GM19463 (cell line): ENCODE results near the gene CALCR.
A peak's percentile ranks its signal among the peaks of the same experiment; 100 is the strongest.

Experiments used
- ATAC-seq: cut with Tn5 transposase; IDR thresholded peaks from one replicate; pipeline ENCODE4 v1.9.1; 2021; ENCODE audit warnings: mild to moderate bottlenecking, moderate library complexity; ENCODE audit not compliant: unreplicated experiment

Gene CALCR

DNA sequence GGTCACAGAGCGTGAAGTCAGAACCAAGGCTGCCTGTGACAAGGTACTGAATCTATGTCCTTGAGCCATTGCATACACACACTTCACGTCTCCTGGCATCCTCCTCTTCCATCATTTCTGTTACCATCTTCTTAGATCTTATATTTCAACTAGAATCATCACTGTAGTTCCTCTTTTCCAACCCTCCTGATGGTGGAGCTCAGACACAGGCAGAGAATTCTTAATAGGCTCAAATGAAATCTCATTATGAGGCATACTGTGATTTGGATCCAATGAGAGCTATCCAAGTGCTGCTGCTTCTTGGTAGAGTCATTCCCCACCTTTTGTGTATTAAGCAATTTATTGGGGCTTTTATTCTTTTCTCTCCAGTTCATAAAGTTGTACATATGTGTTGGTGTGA, 113.2 kb downstream of the CALCR start:
- ATAC-seq, result no peak

DNA sequence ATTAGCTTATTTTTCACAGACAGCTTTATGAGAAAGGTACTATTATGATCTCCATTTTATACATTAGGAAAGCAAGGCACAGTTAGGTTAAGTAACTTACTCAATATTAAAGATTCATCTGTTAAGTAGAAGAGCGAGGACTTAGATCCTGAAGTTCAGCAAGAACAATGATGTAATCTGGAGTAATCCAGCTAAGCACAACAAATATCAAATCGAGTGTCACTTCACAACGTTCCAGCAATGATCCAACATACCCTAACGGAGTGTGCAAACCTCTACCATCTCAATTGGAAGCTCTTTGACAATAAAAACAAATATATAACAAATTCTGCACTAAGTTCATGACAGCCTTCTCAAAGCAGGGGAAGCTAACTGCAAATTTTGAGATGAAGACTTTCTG, 121.3 kb downstream of the CALCR start:
- no peak for ATAC-seq

DNA sequence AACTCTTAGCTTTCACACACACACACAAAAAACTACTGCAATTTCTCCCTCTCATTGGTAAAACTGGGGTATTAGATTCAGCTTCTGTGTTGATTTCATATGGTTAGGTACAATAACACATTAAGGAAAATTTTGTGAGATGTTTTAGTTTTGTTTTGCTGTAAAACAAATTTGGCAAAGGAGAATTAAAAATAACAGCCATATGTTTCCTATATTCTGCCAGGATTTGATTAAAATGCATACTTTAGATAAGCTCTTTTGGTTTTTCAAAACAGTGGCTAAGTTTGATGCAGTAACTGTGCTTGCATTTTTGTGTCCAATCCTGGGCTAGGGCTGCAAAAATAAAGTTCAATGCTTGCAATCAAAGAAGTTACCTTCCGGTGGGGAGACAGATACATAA, 126.3 kb downstream of the CALCR start:
- ATAC-seq, result no peak

DNA sequence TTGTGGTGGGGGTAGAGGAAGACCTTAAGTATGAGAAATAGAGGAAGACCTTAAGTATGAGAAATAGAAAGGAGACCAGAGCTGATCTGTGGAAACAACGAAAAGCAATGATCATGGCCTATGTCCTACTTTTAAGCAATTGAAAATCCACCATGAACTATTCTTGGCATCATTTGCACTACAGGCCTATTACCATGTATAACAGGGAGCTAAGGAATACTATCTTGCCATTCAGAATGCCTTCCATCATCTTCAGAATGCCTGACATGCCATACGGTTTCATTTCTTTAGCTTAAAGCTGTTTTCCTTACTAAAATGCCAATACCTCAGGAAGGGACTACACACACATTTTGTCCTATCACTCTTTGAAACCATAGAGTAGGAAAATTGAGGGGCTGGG, 127.0 kb downstream of the CALCR start:
- ATAC-seq, result no peak

DNA sequence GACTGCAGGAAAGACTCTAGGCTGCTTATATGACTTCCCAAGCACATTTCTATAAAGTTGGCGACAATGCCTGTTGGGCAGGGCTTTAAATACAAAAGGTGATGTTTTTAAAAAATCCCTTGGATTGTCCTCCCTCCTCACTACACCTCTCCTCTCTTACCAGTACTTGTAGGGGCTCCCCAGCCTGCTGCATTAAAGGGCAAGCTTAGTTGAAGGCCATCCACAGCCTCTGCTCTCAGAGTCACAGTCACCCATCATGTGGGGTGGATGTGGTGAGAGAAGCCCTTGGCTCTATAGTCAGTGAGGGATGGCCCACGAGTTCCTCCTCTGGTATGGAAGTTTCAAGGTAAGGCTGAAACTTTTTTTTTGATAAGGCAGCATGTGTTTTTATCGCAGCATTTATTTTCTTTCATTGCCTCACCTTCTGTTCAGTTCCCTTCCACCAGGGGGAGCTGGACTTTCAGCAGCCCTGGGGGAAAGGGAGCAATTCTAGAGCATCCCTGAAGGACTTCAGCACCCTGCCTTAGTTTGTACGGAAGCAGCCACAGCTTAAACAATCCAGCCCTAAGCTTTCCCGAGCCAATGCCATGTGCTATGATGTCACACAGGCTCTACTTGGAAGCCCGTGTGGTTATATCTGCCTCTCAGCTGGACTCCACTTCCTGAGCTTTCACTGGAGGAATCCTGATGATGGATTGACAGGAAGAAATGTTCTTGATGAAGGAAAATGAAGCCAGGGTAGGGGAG, 131.9 kb downstream of the CALCR start:
- ATAC-seq, result peak; percentile 85

DNA sequence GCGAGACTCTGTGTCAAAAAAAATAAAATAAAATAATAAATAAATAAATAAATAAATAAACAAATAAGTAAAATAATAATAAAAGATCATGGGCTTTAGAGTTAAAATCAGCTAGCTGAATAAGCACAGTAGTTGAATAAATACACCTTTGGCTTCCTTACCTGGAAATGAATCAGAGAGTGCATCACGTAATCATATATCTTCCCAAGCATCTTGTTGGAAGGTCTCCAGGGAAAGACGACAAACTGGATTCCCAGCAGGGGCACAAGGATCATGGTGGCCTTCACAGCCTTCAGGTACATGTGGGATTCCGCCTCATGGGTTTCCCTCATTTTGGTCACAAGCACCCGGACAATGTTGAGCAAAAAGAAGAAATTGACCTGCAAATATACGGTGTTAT, 138.7 kb downstream of the CALCR start:
- ATAC-seq, result no peak

DNA sequence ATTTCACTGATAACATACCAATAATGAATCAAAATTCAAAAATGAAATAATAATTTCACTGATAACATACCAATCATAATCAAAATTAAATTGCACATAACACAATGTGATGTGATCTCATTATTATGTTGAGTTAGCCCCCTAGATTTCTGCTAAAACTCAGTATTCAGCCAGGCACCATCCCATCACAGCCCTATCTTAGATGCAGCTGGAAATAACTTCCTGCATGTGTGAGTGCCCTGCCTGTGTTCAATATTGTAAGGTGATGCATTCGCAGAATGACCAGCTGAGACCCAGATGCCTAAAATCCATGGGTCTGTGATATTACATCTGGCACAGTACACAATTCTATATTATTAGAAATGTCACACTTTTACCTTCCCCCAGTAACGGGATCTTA, 142.4 kb downstream of the CALCR start:
- no peak for ATAC-seq

DNA sequence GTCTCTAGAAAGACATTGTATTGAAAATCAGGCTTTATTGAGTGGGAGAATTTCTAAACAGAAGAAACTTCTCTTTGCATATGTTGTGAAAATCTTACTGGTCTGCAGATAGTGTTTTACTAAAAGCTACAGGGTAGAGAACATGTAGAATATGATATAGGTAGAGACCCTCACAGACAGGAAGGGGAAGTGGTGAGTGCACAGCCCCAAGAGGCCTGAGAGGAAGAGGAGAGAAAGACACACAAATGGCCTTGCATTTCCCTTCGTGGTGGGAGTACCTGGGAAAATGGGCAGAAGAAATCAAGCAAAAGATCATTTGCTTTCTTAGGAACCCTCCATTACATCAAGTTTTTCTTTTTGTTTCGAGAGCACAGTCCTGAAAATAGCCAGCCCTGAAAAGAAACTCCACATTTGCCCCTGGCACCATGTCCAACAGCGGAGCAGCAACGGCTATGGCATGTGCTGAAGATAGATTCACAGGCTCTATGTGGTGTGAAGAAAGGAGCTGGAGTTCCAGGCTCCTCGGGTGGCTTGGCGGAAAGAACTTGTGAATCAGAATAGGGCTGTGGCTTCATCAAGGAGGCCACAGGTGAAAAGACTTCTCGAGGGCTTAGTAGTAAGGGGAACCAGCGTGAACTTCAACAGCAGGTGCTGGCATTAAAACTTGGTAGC, 143.5 kb downstream of the CALCR start:
- no peak for ATAC-seq

DNA sequence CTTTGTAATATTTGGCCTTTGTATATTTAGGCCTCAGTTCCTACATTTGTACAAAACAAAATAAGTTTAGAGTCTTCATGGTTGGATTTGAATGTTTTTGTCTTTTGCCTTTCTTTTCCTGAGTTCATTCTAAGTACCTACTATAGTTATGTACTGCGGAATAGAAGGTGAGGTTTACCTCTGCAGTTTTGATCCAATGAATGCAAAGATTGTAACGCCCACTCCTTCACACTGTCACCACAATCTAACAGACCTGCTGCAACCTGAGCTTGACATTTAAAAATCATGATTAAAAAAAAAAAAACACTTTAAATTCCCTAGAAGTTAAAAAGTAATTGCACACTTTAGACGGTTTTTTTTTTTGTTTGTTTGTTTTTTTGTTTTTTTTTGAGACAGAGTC, 145.0 kb downstream of the CALCR start:
- no peak for ATAC-seq

DNA sequence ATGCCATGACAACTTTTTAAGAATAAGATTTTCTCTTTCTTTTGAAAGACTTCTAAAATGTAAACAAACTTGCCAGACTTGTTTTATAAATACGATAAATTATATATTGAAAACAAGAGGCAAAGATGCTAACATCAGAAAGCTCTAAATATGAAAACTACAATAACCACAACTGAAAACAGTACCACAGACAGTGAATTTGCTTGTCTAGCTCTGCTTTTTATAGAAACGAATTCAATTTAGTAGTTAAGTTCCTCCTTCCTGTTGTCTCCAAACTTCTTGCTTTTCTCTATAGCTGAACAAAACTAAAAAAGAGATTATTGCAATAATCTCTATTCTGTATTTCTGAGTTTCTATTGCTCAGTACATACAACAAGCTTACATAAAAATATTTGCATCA, 147.4 kb downstream of the CALCR start:
- no peak for ATAC-seq

DNA sequence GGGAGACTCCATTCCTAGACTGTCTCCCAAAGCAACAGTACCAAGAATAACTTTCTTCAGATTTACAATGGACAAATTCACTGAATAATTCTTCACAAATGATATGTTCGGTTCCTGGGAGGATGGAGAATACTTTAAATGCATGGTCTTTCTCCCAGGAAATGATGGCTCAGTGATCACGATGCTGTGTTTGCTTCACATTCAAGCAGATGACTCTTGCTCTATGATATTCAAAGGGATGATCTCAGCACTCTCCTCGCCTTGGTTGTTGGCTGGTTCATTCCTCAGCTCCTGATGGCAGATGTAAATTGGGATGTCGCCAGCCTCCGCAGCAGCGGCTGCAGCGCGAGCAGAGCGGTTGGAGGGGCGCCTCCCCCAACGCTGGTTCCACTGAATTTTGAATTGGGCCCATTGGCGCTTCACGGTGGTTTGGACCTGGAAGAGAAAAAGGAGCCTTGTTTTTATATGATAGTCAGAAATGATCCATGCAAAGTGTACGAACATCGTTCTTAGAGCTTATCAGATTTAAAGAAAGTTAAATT, 148.3 kb downstream of the CALCR start:
- ATAC-seq, result no peak

DNA sequence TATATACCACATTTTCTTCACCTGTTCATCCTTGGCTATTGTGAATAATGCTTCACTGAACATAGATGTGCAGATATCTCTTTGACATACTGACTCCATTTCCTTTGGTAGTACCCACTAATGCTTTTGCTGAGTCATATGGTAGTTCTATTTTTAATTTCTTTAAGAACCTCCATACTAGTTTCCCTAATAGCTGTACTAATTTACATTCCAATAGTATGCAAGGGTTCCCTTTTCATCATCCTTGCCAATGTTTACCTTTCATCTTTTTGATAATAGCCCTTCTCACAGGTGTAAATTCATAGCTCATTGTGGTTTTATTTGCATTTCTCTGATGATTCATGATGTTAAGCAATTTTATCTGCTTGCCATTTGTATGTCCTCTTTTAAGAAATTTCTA, 159.9 kb downstream of the CALCR start:
- no peak for ATAC-seq

DNA sequence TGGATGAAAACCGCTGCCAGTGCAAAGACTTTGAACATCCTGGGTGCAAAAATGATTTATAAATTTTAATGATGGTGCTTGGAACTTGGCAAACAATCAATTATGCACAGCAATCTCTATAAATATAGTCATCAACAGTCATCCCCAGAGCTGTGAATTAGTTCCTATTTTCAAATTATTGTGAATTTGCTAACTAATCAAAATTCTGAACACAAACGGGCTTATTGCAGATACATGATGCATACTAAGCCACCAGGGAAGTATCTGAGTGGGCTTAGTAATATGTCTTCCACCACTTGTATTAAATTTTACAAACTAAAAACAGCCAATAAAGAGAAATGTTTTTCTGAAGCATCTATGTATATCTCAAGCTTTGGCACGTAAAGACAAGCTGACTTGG, 165.2 kb downstream of the CALCR start:
- no peak for ATAC-seq

DNA sequence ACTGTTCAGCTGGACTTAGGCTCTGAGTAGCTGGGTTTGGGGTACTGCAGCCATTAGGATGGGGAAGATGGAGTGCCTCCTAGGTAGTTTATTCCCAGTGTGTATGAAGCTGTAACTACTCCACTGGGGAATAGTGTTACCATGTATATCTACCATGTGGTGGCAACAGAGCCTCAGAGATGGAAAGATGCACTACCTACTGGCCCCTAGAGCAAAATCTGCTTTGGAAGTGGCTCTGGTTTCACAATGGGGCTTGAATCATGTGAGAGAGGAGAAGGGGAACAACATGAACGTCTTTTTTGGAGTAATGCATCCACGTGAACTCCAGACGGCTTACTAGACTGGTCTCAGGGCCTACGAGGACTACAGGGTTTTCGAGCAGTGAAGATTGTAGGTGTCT, 167.3 kb downstream of the CALCR start:
- ATAC-seq, result no peak

DNA sequence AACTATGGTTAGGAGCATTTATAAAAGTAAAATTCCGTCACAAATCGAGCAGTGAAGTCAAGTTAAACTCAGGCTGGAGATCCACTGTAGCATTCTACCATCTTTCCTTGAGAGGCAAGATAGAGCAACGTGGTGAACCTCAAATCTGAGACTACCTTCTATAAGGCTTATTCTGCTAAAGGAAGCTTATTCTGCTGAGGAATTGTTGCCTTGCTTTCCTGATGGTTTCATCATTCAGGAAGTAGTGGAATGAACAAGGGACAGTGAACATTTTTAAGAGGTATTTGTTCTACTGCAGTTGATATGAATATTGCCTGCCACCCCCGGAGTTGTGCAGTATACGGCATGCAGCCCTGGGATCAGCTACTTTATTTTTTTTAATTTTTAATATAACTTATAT, 171.6 kb downstream of the CALCR start:
- no peak for ATAC-seq

DNA sequence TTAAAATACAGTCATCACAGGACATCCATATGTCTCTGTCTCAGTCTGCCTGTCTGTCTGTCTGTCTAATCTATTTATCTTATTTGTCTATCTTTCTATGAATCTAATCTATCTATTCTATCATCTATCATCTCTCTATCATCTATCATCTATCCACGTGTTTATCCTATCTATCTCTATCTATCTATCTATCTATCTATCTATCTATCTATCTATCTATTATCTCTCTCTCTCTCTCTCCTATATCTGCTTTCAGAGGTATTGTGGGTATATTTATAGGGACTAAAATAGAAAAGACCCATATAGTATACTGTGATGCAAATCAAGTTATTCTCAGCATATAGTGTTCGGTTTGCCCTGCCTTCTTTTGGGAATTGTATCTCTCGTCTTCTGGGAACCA, 174.9 kb downstream of the CALCR start:
- ATAC-seq, result no peak

DNA sequence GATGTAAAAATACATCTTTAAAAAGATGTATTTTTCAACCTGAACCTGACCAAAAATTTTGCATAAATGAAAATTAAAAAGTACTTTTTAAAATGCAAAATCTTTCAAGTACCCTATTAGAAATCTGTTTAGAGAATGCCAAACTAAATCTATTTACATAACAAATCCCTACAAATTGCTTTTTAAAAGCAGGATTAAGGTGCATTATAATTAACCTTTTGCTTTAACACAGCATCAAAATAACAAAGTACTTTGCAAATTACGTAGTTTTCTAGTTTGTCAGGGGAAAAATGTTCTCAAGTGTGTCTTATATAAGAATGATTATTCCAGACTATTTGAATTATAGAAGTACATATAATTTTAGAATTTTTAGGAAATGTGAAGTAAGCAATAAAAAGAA, 181.5 kb downstream of the CALCR start:
- ATAC-seq, result no peak

DNA sequence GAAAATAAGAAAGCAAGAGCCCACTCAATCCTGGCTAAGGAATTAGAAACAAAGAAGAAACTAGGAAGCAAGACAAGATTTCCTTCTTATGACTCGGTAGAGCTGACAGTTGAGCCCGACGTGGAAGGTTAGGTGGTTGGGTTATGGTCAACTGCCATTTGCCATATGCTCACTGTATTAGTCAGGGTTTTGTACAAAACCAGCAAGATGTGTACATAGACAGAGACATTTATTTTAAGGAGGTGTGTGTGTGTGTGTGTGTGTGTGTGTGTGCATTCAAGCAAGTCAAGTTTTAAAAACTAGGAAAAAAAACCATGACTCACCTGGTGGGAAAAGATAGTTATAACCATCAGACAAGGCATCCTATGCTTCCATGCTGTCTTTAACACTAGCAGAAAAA, 183.9 kb downstream of the CALCR start:
- no peak for ATAC-seq

DNA sequence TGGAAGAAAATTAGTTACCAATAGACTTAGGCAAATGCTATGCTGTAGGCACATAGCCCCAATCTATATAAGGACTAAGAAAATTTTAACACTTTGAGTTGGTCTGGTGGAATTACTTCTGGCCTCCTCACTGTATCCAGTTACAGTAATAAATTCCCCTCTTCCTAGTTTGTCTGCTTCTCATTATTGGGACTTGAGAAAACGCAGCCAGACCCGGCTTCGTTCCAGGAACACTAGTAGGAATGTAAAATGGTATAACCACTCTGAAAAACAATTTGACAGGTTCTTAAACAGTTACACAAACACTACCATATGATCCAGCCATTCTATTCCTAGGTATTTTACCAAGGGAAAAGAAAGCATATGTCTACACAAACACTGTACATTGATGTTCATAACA, 192.2 kb downstream of the CALCR start:
- no peak for ATAC-seq

DNA sequence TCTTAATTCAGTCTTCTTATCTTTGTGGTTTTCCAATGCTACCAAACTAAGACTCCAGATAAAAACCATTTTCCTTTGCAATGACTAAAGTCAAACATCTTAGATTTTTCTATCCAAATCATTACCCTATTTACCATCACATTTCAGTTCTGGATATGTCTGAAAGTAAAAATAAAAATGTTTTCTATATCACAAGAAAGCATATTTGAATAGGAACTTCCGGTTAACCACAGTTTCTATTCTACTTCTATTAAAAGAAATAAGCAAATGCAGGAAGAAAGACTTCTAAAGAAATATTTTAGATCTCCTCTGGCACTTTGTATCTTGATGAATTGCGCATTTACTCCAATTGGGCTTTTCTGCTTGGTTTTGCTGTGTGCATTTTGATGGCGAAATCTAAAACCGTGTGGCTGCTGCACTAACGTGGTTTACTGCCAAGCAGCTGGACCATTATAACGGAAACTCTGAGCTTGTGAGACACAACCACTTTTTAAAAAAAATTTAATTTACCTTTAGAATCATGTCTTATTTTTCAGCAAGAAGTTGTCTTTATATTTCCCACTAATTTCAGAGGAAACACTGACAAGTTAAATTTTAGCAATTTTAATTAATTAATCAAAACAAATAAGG, 196.3 kb downstream of the CALCR start:
- ATAC-seq, result no peak

DNA sequence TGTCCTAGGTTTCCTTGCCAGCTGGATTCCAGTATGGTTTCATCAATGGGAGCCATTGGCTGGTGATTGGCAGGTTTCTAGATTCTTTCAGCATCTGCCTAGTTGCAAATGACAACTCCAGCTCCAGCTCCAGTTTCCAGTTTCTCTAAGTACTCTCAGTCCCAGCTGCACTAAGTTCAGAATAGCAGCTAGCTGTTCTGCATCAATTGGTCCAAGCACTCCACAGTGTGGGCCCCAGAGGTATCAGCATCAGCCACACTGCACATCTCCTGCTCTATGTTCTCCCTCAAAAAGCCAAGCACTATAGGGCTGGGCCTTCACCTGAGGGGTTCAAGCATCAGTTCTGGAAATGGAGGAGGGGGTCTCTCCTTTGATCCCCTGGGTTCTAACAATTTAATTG, 198.9 kb downstream of the CALCR start:
- ATAC-seq, result peak; percentile 33
